NCI-H2029 treated with DMSO at 0.1 percent for 48 hours (cell line): Measurements from ENCODE around the gene WNK1.

Source experiments
- DNase-seq: peaks from one replicate; lab custom pipeline; 2025; lab: John Stamatoyannopoulos, UW

The WNK1 gene

DNA sequence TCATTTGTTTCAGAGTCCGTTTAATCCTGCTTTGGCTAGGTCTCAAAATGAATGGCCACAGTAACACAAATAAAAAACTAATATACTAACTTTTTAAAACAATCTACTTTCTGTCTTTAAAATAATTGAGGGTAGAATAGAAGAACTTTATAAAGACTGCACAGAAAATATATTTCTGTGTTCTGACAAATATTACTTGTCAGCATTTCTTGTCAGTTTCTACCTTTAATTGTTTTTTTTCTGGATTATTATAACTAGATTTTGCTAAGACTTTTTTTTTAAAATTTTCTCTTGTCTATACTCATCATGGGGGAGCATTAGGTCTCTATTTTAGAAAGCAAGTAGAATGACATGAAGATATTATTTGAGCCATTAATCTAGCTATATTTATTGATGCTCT is 110.9 kb downstream of the WNK1 start:
- DNase-seq, result no peak

DNA sequence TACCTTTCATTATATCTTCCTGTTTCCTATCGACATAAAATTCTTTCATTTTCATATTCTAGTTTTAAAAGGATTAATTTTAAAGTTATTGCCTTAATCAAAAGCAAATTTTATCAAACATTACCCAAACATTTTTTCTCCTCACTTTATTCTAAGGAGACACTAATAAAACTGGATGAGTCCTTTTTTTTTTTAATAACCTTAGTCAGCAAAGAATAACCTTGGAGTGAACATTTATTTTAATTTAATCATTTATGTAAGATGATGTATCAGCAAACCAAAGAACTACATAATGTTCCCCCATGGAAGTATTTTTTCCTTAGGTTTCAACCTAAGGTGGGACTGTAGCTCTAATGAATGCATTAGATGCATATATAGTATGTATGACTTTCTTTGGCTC is 113.2 kb downstream of the WNK1 start:
- DNase-seq, result no peak

DNA sequence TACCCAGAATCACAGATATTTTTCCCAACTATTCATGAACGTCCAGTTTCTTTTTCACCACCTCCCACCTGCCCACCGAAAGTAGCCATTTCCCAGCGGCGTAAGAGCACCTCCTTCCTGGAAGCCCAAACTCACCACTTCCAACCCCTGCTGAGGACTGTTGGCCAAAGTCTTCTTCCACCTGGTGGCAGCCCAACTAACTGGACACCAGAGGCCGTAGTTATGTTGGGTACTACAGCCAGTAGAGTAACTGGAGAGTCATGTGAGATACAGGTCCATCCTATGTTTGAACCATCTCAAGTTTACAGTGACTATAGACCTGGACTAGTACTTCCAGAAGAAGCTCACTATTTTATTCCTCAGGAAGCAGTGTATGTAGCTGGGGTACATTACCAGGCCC is 115.5 kb downstream of the WNK1 start:
- no peak for DNase-seq

DNA sequence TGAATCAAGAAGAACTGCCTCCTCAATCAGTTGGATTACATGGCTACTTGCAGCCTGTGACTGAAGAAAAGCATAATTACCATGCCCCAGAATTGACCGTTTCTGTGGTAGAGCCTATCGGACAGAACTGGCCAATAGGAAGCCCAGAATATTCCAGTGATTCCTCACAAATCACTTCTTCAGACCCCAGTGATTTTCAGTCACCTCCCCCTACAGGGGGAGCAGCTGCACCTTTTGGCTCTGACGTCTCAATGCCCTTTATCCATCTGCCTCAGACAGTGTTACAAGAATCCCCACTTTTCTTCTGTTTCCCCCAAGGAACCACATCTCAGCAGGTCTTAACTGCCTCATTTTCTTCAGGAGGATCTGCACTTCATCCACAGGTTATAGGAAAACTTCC is 116.3 kb downstream of the WNK1 start:
- DNase-seq, result no peak

DNA sequence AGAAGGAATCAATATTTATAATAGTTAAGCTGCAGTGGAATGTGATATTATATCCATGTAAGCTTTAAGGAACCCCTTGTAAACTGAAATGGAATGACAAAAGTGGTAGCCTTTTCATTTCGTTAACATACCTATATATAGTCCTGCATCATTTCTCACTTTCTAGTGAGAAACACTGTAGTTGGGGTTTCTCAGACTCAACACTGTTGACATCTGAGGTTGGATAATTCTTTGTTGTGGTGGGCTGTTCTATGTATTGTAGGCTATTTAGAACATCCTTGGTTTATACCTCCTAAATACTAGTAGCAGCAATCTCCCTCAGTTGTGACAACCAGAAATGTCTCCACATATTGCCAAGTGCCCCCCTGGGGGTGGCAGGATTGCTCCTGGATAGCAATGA is 118.0 kb downstream of the WNK1 start:
- DNase-seq, result no peak

DNA sequence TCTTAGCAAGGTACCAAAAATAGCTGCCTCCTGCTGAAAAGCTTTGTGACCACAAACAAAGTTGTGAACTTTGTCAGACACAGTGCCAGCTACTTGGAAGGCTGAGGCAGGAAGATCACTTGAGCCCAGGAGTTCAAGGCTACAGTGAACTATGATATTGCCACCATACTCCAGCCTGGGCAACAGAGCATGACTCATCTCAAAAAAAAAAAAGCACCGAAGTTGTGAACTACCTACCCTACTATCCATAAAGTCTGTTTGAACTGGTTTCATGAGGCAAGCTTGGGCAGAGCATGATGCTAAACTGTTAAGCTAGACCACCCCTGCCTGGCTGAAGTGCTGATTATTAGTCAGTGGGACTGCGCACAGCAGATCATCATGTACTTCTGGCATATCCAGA is 121.6 kb downstream of the WNK1 start:
- DNase-seq, result no peak

DNA sequence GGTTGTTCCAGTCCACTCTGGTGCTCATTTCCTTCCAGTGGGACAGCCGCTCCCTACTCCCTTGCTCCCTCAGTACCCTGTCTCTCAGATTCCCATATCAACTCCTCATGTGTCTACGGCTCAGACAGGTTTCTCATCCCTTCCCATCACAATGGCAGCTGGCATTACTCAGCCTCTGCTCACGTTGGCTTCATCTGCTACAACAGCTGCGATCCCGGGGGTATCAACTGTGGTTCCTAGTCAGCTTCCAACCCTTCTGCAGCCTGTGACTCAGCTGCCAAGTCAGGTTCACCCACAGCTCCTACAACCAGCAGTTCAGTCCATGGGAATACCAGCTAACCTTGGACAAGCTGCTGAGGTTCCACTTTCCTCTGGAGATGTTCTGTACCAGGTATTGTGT is 127.3 kb downstream of the WNK1 start:
- DNase-seq, result no peak

DNA sequence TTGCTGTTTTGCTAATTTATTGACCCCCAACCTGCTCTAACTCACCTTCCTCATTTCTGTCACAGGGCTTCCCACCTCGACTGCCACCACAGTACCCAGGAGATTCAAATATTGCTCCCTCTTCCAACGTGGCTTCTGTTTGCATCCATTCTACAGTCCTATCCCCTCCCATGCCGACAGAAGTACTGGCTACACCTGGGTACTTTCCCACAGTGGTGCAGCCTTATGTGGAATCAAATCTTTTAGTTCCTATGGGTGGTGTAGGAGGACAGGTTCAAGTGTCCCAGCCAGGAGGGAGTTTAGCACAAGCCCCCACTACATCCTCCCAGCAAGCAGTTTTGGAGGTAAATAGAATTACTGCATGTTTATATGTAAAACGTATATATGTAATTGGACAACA is 128.3 kb downstream of the WNK1 start:
- DNase-seq, result no peak

DNA sequence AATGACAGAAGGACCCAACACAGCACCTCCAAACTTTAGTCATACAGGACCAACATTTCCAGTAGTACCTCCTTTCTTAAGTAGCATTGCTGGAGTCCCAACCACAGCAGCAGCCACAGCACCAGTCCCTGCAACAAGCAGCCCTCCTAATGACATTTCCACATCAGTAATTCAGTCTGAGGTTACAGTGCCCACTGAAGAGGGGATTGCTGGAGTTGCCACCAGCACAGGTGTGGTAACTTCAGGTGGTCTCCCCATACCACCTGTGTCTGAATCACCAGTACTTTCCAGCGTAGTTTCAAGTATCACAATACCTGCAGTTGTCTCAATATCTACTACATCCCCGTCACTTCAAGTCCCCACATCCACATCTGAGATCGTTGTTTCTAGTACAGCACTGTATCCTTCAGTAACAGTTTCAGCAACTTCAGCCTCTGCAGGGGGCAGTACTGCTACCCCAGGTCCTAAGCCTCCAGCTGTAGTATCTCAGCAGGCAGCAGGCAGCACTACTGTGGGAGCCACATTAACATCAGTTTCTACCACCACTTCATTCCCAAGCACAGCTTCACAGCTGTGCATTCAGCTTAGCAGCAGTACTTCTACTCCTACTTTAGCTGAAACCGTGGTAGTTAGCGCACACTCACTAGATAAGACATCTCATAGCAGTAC is 132.5 kb downstream of the WNK1 start:
- no peak for DNase-seq

DNA sequence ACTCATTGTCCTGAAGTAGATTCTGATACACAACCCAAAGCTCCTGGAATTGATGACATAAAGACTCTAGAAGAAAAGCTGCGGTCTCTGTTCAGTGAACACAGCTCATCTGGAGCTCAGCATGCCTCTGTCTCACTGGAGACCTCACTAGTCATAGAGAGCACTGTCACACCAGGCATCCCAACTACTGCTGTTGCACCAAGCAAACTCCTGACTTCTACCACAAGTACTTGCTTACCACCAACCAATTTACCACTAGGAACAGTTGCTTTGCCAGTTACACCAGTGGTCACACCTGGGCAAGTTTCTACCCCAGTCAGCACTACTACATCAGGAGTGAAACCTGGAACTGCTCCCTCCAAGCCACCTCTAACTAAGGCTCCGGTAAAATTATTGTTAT is 133.3 kb downstream of the WNK1 start:
- DNase-seq, result no peak

DNA sequence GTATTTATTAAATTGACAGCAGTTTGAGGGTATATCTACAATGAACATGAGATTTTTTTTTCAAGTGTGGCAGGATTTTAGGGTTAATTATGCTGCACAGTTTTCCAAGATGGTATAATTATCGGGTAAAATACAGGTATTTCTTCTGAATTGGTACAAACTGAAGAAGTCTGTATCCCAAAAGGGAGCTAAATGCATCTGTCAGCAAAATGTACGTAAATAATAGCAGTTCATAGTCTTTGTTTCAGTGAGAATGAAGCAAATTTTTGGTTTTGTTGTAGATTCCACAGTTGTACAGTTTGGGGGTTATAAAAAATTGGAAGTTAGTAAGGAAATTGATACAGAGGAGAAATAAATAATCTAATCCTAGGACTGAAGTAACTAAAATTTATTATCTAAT is 133.8 kb downstream of the WNK1 start:
- DNase-seq, result no peak

DNA sequence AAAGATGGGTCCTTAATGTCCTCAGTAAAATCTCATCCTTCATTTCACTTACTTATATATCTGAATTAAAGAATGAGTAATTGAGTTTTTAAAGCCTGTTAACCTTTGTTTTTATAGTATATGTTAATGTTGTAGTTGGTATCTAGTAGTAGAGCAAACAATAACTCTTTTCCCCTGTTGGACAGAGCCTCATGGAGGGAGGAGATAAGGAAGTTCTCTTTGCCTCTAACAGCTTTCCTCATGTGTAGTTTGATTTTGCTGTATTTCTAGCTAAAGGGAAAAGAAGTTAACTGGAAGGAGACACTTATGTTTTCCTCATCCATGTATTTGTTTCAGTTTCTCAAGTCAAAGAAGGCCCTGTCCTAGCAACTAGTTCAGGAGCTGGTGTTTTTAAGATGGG is 141.8 kb downstream of the WNK1 start:
- no peak for DNase-seq

DNA sequence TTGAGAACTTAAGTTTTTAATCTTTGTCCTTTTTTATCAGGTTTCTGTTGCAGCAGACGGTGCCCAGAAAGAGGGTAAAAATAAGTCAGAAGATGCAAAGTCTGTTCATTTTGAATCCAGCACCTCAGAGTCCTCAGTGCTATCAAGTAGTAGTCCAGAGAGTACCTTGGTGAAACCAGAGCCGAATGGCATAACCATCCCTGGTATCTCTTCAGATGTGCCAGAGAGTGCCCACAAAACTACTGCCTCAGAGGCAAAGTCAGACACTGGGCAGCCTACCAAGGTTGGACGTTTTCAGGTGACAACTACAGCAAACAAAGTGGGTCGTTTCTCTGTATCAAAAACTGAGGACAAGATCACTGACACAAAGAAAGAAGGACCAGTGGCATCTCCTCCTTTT is 143.7 kb downstream of the WNK1 start:
- no peak for DNase-seq

DNA sequence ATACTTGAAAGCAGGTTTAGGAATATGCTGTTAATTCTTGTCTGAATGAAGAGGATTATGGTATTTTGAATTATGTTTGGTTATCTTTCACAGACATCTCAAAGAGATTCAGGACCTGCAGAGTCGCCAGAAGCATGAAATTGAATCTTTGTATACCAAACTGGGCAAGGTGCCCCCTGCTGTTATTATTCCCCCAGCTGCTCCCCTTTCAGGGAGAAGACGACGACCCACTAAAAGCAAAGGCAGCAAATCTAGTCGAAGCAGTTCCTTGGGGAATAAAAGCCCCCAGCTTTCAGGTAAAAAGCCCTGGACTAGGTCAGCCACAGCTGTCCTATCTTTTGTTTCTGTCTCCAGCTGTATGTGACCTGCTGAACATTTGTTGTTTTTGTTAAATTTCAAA is 145.0 kb downstream of the WNK1 start:
- no peak for DNase-seq

DNA sequence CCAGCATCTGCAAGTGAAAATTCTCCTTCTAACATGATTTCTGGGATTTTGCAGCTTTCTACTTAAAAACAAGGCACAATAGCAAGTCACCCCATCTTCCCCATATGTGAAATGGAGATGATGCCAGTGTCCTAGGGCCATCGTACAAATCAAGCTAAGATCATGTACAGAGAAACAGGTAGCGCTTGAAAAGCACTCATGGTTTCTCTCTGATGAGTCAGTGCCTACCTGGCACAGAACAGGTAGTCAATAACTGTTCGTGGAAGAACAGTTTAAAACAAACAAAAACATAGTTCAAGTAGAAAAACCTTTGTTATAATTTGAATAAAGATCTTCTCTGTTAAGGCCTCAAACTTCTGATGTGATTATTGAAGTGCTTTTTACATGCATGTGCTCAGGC is 150.2 kb downstream of the WNK1 start:
- DNase-seq, result no peak

DNA sequence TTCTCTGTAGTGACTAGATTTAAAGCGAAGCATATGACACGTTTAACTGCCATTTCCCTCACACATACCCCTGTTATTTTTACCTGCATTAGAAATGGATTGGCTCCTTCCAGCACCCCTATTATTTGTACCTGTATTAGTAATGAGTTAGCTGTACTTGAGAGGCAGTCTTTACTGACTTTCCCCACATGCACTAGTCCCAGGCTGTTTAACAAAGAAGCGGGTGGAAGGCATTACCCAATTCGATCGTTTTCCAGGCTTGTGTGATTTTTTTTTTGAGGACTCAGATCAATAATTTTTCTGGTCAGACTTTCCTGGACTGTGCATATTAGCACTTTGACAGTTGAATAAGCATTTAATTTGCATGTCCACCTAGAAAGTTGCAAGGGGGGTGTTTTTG is 150.7 kb downstream of the WNK1 start:
- DNase-seq, result no peak

DNA sequence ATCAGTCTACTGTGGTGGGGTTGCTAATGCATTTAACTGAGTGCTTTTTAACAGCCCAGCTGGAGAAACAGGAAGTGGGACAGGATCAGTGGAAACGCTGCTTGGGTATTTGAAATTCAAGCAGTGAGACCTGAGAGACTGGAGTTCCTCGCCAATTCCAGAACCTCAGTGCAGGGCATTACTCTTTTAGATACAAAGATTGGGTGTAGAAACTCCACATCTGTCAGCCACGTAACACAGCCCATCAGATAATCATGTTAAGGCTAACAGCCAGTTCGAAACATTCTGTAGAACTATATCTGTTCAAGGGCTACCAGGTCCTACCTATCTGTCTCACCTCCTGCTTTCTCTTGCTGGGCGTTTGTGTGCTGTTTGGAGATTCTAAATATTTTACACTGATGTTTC is 151.6 kb downstream of the WNK1 start:
- no peak for DNase-seq

DNA sequence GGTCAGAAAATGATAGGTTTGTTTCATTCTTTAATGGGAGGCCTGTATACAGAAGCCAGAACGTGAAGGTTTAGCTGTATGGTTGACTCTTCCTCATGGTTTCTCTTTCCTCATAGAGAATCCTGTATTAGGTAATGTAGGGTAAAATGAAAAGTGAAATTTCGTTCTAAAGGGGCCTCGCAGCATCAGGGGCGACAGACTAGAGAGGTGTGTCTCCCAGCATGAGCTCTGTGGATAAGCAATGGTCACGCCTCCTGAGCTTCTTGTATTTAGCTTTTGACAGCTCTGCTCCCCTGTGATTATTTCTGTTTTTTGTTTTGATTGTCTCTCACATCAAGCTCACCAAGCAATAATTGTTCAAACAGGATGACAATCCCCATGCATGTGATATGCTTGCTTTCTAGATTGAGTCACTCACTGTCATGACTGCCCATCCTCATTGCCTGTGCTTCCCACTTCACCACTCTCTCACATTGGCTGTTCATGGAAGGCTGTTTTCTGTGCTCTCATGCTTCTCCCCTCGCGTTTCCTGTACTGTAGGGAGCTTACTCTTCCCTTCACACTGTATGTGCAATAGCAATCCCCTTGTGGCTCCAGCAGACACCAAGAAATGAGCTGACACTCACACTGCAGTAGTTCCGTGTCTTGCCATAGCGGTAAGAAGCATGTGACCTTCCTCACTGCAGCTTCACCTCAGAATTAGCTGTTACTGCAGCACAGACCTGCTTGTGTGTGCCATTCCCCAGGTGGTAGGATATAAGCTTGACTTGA is 153.1 kb downstream of the WNK1 start:
- no peak for DNase-seq

DNA sequence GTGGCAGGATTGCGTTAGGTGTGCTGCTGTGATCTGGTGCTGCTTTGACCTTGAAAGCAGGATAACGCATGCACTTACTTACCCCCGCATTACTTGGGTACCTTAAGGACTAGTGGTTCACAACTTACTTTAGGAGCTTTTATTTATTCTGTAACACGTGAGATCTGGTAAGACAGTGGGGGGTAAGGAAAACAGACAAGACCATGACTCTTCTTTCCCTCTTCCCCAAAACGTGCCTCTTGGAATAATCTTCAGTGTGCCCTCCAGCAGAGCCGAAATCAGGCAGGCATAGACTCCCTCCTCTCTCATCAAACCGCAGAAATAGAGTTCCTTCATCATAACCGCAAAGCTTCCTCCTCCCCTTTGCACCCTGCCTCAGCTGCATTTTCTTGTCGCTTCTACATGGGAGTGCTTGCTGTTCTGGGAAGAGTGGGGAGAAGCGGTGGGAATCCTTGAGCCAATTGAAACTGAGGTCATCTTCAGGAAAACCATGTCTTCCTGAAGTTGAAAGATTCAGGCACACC is 153.7 kb downstream of the WNK1 start:
- no peak for DNase-seq

DNA sequence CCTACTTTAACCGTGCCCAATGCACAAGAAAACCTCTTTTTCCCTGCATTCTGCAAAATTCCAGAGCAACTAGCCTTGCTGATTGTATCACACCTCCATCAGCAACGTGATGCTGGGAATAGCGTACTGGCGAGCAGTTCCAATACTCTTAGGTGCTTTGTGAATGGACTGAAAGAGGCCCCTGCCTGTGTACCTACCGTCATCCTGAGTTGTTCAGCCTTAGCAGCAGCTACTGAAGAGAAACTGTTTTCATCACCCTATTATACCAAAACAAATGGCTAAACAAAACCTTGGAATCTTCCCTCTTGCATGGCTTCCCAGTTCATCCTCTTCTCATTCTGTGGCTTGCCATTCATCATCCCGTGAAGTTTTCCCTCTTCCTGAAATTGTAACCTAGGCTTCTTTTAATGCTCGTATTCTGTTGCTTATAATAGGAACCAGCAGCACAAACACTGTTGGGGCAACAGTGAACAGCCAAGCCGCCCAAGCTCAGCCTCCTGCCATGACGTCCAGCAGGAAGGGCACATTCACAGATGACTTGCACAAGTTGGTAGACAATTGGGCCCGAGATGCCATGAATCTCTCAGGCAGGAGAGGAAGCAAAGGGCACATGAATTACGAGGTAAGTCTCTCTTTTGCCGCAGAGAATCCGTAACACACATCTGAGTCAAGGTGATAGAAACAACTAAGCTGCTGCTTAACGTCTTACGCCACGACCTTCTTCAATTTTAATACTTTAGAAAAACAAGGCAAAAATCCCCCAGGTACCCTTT is 155.2 kb downstream of the WNK1 start:
- no peak for DNase-seq

DNA sequence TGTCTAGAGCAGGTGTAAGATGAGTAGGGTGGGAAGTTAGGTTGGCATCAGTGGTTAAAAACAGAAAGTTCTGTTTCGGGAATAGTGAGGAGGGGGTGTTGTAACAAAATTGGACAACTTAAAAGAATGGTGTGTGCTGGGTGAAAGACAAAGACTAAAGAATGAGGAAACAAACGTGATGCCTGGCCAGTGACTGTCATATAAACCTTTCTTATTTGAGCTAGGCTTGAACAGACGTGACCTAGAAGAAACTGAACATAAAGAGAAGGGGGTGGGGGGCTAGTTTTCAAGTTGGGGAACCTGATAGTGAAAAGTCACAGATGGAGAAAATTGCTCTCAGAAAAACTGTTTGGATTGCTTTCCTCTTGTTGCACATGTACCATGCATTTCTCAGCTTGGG is 157.5 kb downstream of the WNK1 start:
- DNase-seq, result no peak

DNA sequence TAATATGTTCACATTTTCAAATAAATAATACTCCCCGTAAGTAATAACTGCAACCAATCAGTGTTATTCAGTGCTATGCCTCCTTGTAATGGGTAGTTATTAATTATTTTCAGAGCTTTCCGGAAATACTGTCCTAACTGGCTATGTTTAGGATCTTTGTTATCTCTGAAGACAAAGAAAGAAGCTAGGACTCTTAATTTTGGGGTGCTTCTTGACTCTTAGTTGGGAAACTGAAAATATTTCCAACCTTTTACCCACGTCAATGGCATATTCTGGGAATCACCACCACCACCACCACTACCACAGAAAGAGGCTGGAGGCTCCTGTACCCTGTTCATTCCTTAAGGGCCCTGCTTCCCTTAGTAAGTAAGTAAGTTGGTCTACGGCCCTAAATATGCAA is 158.0 kb downstream of the WNK1 start:
- DNase-seq, result no peak

DNA sequence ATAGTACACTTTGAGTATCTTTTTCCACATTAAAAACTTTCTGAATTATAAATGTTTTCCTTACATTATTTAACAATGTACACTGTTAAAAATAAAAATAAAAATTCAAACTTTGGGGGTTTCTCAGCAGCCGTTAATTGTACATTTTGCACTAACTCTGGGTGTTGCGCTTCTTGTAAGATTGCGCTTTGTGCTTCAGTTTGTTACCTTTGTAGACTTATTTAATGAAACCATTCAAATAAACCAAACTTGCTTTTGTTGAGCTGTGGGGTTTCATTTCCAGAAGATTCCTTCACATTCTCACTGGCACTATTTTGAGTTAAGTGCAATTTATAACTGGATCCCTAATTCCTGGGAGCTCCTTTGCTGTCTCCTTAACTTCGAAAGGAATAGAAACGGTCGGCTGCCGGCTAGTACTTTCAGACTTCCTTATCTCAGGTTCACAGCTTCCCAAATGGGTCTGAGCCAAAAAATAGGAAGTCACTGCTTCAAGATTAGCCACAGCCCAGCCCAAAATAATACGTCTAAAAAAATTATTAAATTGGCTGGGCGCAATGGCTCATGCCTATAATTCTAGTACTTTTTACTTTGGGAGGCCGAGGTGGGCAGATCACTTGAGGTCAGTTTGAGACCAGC is 158.9 kb downstream of the WNK1 start:
- no peak for DNase-seq
